ENCODE measurements around the gene CD3E. TPM values are rescaled to one million over a fixed set of nuclear protein-coding genes. Genes with fewer than 3 reads are reported as not detected.

Gene CD3E
- total and polyA plus RNA-seq, 8 donors = 0.23 to 2.1 (median 1.2) TPM

DNA sequence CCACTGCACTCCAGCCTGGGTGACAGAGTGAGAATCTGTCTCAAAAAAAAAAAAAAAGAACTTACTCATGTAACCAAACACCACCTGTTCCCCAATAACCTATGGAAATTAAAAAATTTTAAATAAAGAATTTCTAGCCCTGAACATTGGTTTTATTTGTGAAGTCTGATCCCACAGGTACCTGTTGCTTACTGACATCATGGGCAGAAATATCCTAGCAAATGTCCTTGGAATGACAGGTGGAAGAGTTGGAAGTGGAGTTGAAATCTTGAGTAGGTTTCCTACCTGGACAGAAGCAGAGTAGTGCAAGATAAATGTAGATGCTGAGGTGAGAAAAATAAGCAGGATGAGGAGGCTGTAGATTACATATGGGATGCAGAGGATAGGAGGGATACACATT, 20.8 kb downstream of the CD3E start:
- Histone ChIP-seq H3K4me3 (no peak overlapping the region), H3K27me3 (no peaks in the 10 kb centered on the region), H3K27ac (no peak overlapping the region), H3K9me3 (no peaks in the 10 kb centered on the region), H3K4me1 (peaks cover 3 to 9% (median 4%) of the 10 kb centered on the region in 3 donors), H3K36me3 (no peaks in the 10 kb centered on the region)
- TF ChIP-seq CTCF (IDR thresholded peaks at IDR 0.05) = no peak
- FAIRE-seq (no peak), DNase-seq (no peak), ATAC-seq (no peak)
- intact Hi-C loops (cut with DNase I) = no loop called here

DNA sequence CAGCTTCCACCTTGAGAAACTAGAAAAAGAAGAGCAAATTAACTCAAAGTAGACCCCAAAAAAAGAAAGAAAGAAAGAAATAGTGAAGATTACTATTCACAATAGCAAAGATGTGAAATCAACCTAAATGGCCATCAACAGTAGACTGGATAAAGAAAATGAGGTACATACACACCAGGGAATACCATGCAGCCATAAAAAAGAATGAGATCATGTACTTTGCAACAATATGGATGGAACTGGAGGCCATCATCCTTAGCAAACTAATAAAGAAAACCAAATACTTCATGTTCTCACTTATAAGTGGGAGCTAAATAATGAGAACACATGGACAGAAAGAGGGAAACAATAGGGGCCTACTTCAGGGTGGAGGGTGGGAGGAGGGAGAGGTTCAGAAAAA, 24.2 kb downstream of the CD3E start:
- no peak for DNase-seq
- H3K27me3 ChIP-seq = no peaks in the 10 kb centered on the region
- no peaks in the 10 kb centered on the region for H3K4me1 ChIP-seq
- FAIRE-seq = no peak
- TF ChIP-seq CTCF (IDR thresholded peaks at IDR 0.05) = no peak
- ATAC-seq = no peak
- no peak overlapping the region for H3K4me3 ChIP-seq
- no peak overlapping the region for H3K27ac ChIP-seq
- intact Hi-C loops (cut with DNase I) = no loop called here
- no peaks in the 10 kb centered on the region for H3K36me3 ChIP-seq
- no peaks in the 10 kb centered on the region for H3K9me3 ChIP-seq

DNA sequence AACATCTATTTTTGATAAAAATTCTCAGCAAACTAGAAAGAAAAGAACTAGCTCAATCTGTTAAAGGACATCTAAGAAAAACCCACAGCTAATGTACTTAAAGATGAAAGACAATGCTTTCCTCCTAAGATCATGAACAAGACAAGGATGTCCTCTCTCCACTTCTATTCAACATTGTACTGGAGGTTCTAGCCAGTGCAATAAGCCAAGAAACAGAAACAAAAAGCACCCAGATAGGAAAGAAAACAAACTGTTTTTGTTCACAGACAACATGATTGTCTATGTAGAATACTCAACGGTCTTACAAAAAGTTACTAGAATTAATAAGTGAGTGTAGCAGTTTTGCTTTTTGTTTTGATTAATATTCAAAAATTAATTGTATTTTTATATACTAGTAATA, 30.2 kb downstream of the CD3E start:
- no peak for ATAC-seq
- no peak for FAIRE-seq
- no peak overlapping the region for H3K4me3 ChIP-seq
- TF ChIP-seq CTCF (IDR thresholded peaks at IDR 0.05) = no peak
- no peak for DNase-seq
- intact Hi-C loops (cut with DNase I) = no loop called here
- WGBS, 2 donors = 76% methylated on average over 1 of the region's 1 CpG
- no peaks in the 10 kb centered on the region for H3K36me3 ChIP-seq
- no peak overlapping the region for H3K27ac ChIP-seq
- H3K4me1 ChIP-seq = no peaks in the 10 kb centered on the region
- H3K9me3 ChIP-seq = no peaks in the 10 kb centered on the region
- H3K27me3 ChIP-seq = no peaks in the 10 kb centered on the region

DNA sequence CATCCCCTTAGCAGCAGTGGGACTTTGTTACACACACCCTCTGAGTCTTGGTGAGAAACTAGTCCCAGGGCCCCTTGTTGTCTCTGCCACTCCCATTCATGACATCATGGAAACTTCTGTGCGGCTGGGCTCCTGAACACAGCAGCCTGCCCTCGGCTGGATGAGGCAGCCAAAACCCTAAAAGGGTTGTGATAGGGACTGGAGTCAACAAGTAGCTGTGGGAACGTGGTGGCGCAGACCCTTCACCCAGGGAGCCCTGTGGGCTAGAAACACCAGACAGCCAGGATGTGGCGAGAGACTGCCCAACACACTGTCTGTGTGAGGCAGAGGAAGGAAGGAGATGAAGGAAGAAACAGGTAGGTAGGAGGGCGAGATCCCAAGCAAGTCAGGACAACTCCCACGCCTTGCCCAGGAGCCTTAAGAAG, 34.1 kb downstream of the CD3E start:
- Histone ChIP-seq H3K4me1 (no peaks in the 10 kb centered on the region), H3K9me3 (no peaks in the 10 kb centered on the region), H3K36me3 (no peaks in the 10 kb centered on the region), H3K4me3 (no peak overlapping the region), H3K27me3 (no peaks in the 10 kb centered on the region), H3K27ac (no peak overlapping the region)
- FAIRE-seq (no peak), DNase-seq (no peak), ATAC-seq (peak in 3 of 4 donors; percentile 21 to 44 (median 38))
- TF ChIP-seq CTCF (IDR thresholded peaks at IDR 0.05) = no peak
- WGBS, 2 donors = 60% methylated on average over 7 of the region's 7 CpGs
- intact Hi-C loops (cut with DNase I) = no loop called here

GRCh38 chr11:118339281-118339961, 34.9 kb downstream of the CD3E start:
- Histone ChIP-seq H3K4me3 (no peak overlapping the region), H3K27me3 (no peaks in the 10 kb centered on the region), H3K27ac (no peak overlapping the region), H3K36me3 (no peaks in the 10 kb centered on the region), H3K4me1 (no peaks in the 10 kb centered on the region), H3K9me3 (no peaks in the 10 kb centered on the region)
- DNase-seq (no peak), FAIRE-seq (no peak), ATAC-seq (no peak)
- WGBS, 2 donors = 79 to 80% methylated on average over 5 of the region's 5 CpGs
- no peak for TF ChIP-seq CTCF (IDR thresholded peaks at IDR 0.05)
- intact Hi-C loops (cut with DNase I) = no loop called here

Data from pancreas (tissue), 10 donors.